Non-pigmented ciliary epithelial cell (primary cell): Measurements from ENCODE around the gene CPNE7.

Experiments used
- DNase-seq: peaks from one replicate; pipeline ENCODE4 v3.0.0-alpha.2; 2010; ENCODE audit warnings: low read depth

Gene CPNE7

GRCh38 chr16:89575247-89576152 lies at the start of gene CPNE7:
TSS of gene CPNE7 (plus strand) at chr16:89575758. CDS start at chr16:89575898, 140 bp downstream.
- no peak for DNase-seq

GRCh38 chr16:89529097-89529496 lies 46.5 kb upstream of the CPNE7 start:
- DNase-seq: no peak

- DNase-seq: no peak
Observed at GRCh38 chr16:89530401-89531381, 44.9 kb upstream of the CPNE7 start.

GRCh38 chr16:89531821-89532526 lies 43.6 kb upstream of the CPNE7 start:
- DNase-seq: no peak

- no peak for DNase-seq
Observed at GRCh38 chr16:89534252-89534756, 41.3 kb upstream of the CPNE7 start.

- DNase-seq: no peak
Observed at GRCh38 chr16:89536371-89536770, 39.2 kb upstream of the CPNE7 start.

- DNase-seq: no peak
Observed at GRCh38 chr16:89536886-89537548, 38.5 kb upstream of the CPNE7 start.

- no peak for DNase-seq
Observed at GRCh38 chr16:89537549-89537925, 38.0 kb upstream of the CPNE7 start.

GRCh38 chr16:89538286-89538685 lies 37.3 kb upstream of the CPNE7 start:
- no peak for DNase-seq

GRCh38 chr16:89540557-89540956 lies 35.0 kb upstream of the CPNE7 start:
- no peak for DNase-seq

GRCh38 chr16:89541792-89542191 lies 33.8 kb upstream of the CPNE7 start:
- no peak for DNase-seq

GRCh38 chr16:89544113-89544512 lies 31.4 kb upstream of the CPNE7 start:
- no peak for DNase-seq

- DNase-seq: no peak
Observed at GRCh38 chr16:89544713-89545043, 30.9 kb upstream of the CPNE7 start.

- DNase-seq: no peak
Observed at GRCh38 chr16:89545044-89545830, 30.3 kb upstream of the CPNE7 start.

- no peak for DNase-seq
Observed at GRCh38 chr16:89545831-89546574, 29.6 kb upstream of the CPNE7 start.

GRCh38 chr16:89546781-89547180 lies 28.8 kb upstream of the CPNE7 start:
- DNase-seq: no peak

- no peak for DNase-seq
Observed at GRCh38 chr16:89547291-89547690, 28.3 kb upstream of the CPNE7 start.

GRCh38 chr16:89547860-89548259 lies 27.7 kb upstream of the CPNE7 start:
- no peak for DNase-seq

GRCh38 chr16:89548344-89549006 lies 27.1 kb upstream of the CPNE7 start:
- no peak for DNase-seq
